ENCODE data around the gene BNC2.

BNC2 gene

GRCh38 chr9:16705111-16705604 lies 165.3 kb downstream of the BNC2 start:
- DNase-seq (ENCODE audit: extremely low spot score), result peak; percentile 50
- TF ChIP-seq CTBP1 (IDR thresholded peaks at IDR 0.05; ENCODE audit: borderline replicate concordance) (0 out of 2 replicates have a peak, but pooled peaks have one; percentile 17), HDGF (IDR thresholded peaks at IDR 0.05; ENCODE audit: borderline replicate concordance) (no peak)
- ChIA-PET CTCF (interaction anchor here (0.6 kb wide), 1 partner anchor 1193 kb away, joined by 3 read pairs; no protein-coding TSS in a partner anchor), POLR2A (no interaction called here)

DNA sequence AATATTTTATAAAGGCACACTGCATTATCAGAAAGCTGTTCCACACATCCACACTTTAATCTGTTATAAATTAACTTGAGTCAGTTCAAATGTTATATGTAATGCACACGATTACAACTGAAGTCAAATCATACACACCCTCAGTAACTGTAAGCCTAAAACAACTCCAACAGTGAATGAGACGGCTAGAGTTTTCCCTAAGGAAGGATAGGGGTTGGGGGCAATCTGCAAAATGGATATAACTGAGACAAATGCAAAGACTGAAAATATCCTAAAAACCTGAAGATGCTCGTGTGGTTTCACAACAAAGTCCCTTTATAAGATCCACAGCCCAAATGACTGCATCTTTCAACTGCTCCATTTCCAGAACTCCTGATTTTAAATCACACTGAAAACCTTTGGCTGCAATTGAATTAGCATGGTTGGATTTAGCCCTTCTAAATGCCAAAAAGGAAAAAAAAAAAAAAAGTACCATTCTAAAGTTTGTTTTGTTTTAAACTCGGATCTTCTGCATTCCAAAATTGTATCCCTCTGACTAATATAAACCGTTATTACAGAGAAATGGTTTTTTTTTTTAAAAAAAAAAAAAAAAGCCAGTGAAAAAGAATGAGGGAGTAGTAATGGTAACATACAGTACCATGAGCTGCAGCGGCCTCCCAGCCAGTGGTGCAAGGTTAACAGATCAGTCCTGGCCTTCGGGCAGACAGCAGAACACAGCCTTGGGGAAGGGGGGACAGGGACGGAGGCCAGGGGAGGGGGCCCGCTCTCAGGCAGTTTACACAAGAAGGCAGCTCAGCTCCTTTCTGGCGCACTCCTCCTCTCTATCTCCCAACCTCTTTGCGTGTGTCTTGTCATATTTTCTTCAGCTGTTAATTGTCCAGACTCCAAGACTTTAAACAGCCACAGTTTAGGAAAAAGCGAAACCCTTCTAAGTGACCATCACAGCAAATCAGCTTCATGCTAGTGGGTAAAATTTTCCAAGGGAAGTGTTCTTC lies 166.1 kb downstream of the BNC2 start:
- peak; percentile 16 for DNase-seq (ENCODE audit: extremely low spot score)
- ChIA-PET POLR2A (no interaction called here), CTCF (interaction anchor here (0.6 kb wide), 1 partner anchor 1192 kb away, joined by 3 read pairs; no protein-coding TSS in a partner anchor)
- TF ChIP-seq SP1 (IDR thresholded peaks at IDR 0.05) (no peak), ZNF384 (IDR thresholded peaks at IDR 0.05) (0 out of 2 replicates have a peak, but pooled peaks have one; percentile 39)

DNA sequence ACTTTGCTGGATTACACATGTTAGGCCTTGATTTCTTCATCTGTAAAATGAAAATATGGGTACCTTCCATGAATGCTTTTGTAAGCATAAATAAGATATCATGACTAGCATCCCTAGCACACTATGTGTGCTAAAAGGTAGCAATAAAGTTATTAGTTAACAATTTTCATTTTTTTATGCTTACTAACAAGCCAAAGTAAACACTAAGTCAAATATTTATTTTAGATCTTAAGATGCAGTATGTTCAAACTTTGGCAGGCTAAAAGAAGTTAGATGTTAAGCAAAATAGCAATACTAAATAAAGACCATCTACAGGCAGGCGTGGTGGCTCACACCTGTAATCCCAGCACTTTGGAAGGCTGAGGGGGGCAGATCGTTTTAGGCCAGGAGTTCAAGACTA lies 169.1 kb downstream of the BNC2 start:
- ChIA-PET POLR2A (no interaction called here), CTCF (interaction anchor here (0.6 kb wide), 1 partner anchor 170 kb away, joined by 3 read pairs; no protein-coding TSS in a partner anchor)
- no peak for TF ChIP-seq L3MBTL2 (conservative IDR thresholded peaks at IDR 0.05)
- TF ChIP-seq CTBP1 (IDR thresholded peaks at IDR 0.05; ENCODE audit: borderline replicate concordance), result no peak
- no peak for TF ChIP-seq FOXA1 (IDR thresholded peaks at IDR 0.05)
- TF ChIP-seq NFRKB (IDR thresholded peaks at IDR 0.05), result no peak
- TF ChIP-seq FOXM1 (IDR thresholded peaks at IDR 0.05; ENCODE audit: borderline replicate concordance), result no peak
- TF ChIP-seq FOXK2 (IDR thresholded peaks at IDR 0.05), result no peak
- no peak for TF ChIP-seq SP1 (IDR thresholded peaks at IDR 0.05)
- no peak for TF ChIP-seq ZNF384 (IDR thresholded peaks at IDR 0.05)
- TF ChIP-seq HDGF (IDR thresholded peaks at IDR 0.05; ENCODE audit: borderline replicate concordance), result no peak
- no peak for DNase-seq (ENCODE audit: extremely low spot score)

GRCh38 chr9:16693616-16694015 lies 176.9 kb downstream of the BNC2 start:
- no peak for DNase-seq (ENCODE audit: extremely low spot score)
- POLR2A ChIA-PET, result no interaction called here
- CTCF ChIA-PET, result no interaction called here
- no peak for TF ChIP-seq TARDBP (IDR thresholded peaks at IDR 0.05)

GRCh38 chr9:16690628-16691027 lies 179.8 kb downstream of the BNC2 start:
- ChIA-PET POLR2A (no interaction called here), CTCF (no interaction called here)
- DNase-seq (ENCODE audit: extremely low spot score), result no peak
- TF ChIP-seq SUZ12 (IDR thresholded peaks at IDR 0.05) (no peak), TARDBP (IDR thresholded peaks at IDR 0.05) (no peak), ELF4 (IDR thresholded peaks at IDR 0.05) (no peak)

GRCh38 chr9:16690205-16690604 lies 180.3 kb downstream of the BNC2 start:
- TF ChIP-seq BHLHE40 (IDR thresholded peaks at IDR 0.05; ENCODE audit: borderline replicate concordance) (no peak), LEF1 (IDR thresholded peaks at IDR 0.05; ENCODE audit: borderline replicate concordance) (no peak), FOXM1 (IDR thresholded peaks at IDR 0.05; ENCODE audit: borderline replicate concordance) (no peak), ZNF384 (IDR thresholded peaks at IDR 0.05) (no peak), TARDBP (IDR thresholded peaks at IDR 0.05) (no peak), FOXA1 (IDR thresholded peaks at IDR 0.05) (no peak), HDGF (IDR thresholded peaks at IDR 0.05; ENCODE audit: borderline replicate concordance) (no peak), ELF4 (IDR thresholded peaks at IDR 0.05) (no peak), L3MBTL2 (conservative IDR thresholded peaks at IDR 0.05) (no peak), FOXK2 (IDR thresholded peaks at IDR 0.05) (no peak), SP1 (IDR thresholded peaks at IDR 0.05) (no peak), PKNOX1 (IDR thresholded peaks at IDR 0.05) (no peak), ARNT (IDR thresholded peaks at IDR 0.05) (no peak), NFRKB (IDR thresholded peaks at IDR 0.05) (no peak), CTBP1 (IDR thresholded peaks at IDR 0.05; ENCODE audit: borderline replicate concordance) (no peak), SUZ12 (IDR thresholded peaks at IDR 0.05) (no peak)
- DNase-seq (ENCODE audit: extremely low spot score), result no peak
- CTCF ChIA-PET, result no interaction called here
- POLR2A ChIA-PET, result no interaction called here

DNA sequence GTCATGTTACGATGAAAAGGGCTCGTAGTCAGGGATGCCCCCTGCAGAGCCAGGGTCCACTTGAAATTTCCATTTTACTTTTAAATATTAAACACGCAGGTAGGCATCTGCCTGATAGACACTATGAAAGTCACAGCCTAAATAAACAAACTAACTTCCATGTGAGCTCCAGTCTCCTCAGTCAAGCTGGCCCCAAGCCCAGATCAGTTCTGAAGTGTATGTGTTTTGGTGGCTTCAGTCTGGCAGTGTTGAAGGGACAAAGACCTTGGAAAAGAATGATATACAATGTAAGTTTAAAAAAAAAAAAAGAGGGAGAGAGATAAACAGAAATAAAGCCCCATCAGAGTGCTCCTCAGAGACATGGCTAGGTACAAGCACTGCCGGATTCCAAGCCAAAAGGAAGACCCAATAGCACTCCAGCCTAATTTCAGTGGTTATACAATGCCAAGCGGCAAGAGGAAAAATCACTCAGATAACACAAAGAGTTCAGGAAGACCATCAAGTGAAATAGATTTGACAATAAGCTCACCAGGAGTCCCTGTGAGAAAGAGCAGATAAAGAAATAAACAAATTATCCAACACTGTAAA lies 181.0 kb downstream of the BNC2 start:
- ChIA-PET CTCF (no interaction called here), POLR2A (no interaction called here)
- TF ChIP-seq ARNT (IDR thresholded peaks at IDR 0.05) (no peak), TARDBP (IDR thresholded peaks at IDR 0.05) (no peak), L3MBTL2 (conservative IDR thresholded peaks at IDR 0.05) (no peak), HDGF (IDR thresholded peaks at IDR 0.05; ENCODE audit: borderline replicate concordance) (no peak)
- no peak for DNase-seq (ENCODE audit: extremely low spot score)

- TF ChIP-seq FOXA1 (IDR thresholded peaks at IDR 0.05) (no peak), PKNOX1 (IDR thresholded peaks at IDR 0.05) (no peak), FOXM1 (IDR thresholded peaks at IDR 0.05; ENCODE audit: borderline replicate concordance) (no peak), ARNT (IDR thresholded peaks at IDR 0.05) (no peak), BHLHE40 (IDR thresholded peaks at IDR 0.05; ENCODE audit: borderline replicate concordance) (no peak), HDGF (IDR thresholded peaks at IDR 0.05; ENCODE audit: borderline replicate concordance) (no peak), FOXK2 (IDR thresholded peaks at IDR 0.05) (no peak), LEF1 (IDR thresholded peaks at IDR 0.05; ENCODE audit: borderline replicate concordance) (no peak), ZNF384 (IDR thresholded peaks at IDR 0.05) (no peak), NFRKB (IDR thresholded peaks at IDR 0.05) (no peak), SP1 (IDR thresholded peaks at IDR 0.05) (no peak), ELF4 (IDR thresholded peaks at IDR 0.05) (no peak), CTBP1 (IDR thresholded peaks at IDR 0.05; ENCODE audit: borderline replicate concordance) (no peak), TARDBP (IDR thresholded peaks at IDR 0.05) (no peak), SUZ12 (IDR thresholded peaks at IDR 0.05) (no peak), L3MBTL2 (conservative IDR thresholded peaks at IDR 0.05) (no peak)
- POLR2A ChIA-PET, result no interaction called here
- no peak for DNase-seq (ENCODE audit: extremely low spot score)
- CTCF ChIA-PET, result no interaction called here
Measured at GRCh38 chr9:16688814-16689213, 181.7 kb downstream of the BNC2 start.
